Esophagus squamous epithelium (tissue), 4 donors: Measurements from ENCODE around the gene ADD3.

Experiments used
- CTCF ChIP-seq, 6 experiments: fragments of 450-650 bp in 4 of 6; fragments of 200-600 bp in 2 of 6; sonication (generic) in 2 of 6; IDR thresholded peaks; one replicate each; pipeline ENCODE4 v1.5.1; 2016 to 2019; ENCODE audit warnings: antibody characterized with exemption in 6 of 6, mild to moderate bottlenecking in 4 of 6, moderate library complexity in 4 of 6
- POLR2A ChIP-seq, 4 donors: fragments of 450-650 bp; IDR thresholded peaks; one replicate each; pipeline ENCODE4 v1.6.1; 2017; ENCODE audit warnings: antibody characterized with exemption in 4 of 4, mild to moderate bottlenecking in 4 of 4, moderate library complexity in 3 of 4

DNA sequence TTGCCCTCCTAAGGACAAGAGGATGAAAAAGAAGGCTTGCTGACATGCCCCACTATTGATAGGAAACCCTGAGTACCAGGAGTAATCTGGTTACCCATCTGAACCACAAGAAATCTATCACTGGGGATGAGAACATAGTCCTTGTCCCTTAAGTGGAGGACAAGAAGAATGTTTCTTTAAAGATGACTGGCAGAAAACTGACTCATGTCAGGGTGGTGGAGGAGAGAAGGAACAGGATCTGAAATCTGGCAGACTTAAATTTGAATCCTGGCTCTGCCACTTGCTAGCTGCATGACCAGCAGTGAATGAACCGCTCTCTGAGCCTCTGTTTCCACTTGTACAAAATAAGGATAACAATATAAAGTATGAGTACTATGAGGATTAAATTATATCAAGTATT lies 45.5 kb upstream of the ADD3 start:
- no peak for TF ChIP-seq CTCF (IDR thresholded peaks at IDR 0.05)
- no peak for TF ChIP-seq POLR2A (IDR thresholded peaks at IDR 0.05)
